DOHH2 (cell line): Measurements from ENCODE around the gene NDFIP2.

Source experiments
- EZH2phosphoT487 ChIP-seq: fragments of 200-600 bp; sonication (generic); IDR thresholded peaks from 2 replicates; pipeline ENCODE4 v1.6.1; 2017; ENCODE audit warnings: borderline replicate concordance, mild to moderate bottlenecking, antibody characterized with exemption, low read length, moderate library complexity, mixed read lengths
- TF ChIP-seq, protein P1 (sequence below): fragments of 200-600 bp; sonication (generic); IDR thresholded peaks from one replicate; pipeline ENCODE4 v1.5.1; 2014; ENCODE audit warnings: antibody characterized with exemption, mild to moderate bottlenecking, low read depth, low read length; ENCODE audit not compliant: poor library complexity, severe bottlenecking

DNA sequence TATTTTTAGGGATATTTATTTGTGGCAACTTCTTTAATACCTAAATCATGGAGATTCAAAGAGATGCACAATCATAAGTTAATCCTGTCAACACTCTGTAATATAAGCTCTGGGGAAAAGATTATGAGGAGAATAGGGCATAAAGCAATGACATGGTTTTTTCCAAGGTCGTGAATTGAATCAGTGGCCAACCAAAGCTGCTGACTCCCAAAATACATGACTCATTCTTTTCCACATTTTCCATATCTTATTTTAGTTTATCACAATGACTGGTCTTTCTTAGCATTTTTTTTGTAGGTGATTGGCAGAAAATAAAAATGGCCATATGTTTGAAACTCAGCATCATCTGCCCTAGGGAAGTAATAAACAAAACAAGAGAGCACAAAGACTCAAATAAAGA, 46.4 kb upstream of the NDFIP2 start:
- TF ChIP-seq, protein P1, sequence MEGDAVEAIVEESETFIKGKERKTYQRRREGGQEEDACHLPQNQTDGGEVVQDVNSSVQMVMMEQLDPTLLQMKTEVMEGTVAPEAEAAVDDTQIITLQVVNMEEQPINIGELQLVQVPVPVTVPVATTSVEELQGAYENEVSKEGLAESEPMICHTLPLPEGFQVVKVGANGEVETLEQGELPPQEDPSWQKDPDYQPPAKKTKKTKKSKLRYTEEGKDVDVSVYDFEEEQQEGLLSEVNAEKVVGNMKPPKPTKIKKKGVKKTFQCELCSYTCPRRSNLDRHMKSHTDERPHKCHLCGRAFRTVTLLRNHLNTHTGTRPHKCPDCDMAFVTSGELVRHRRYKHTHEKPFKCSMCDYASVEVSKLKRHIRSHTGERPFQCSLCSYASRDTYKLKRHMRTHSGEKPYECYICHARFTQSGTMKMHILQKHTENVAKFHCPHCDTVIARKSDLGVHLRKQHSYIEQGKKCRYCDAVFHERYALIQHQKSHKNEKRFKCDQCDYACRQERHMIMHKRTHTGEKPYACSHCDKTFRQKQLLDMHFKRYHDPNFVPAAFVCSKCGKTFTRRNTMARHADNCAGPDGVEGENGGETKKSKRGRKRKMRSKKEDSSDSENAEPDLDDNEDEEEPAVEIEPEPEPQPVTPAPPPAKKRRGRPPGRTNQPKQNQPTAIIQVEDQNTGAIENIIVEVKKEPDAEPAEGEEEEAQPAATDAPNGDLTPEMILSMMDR: no peak
- TF ChIP-seq EZH2phosphoT487: no peak
